K562 (cell line): ENCODE data around the gene C4orf46. TPM values are rescaled to one million over a fixed set of nuclear protein-coding genes. Genes with fewer than 3 reads are reported as not detected.

ENCODE experiments used
- CCNT2 ChIP-seq: IDR thresholded peaks from 2 replicates; pipeline ENCODE4 v1.6.1; 2011; ENCODE audit warnings: borderline replicate concordance, low read depth, mild to moderate bottlenecking, moderate library complexity, mixed read lengths, low read length; ENCODE audit not compliant: insufficient read length; ENCODE audit errors: extremely low read depth
- DPF2 ChIP-seq: fragments of 450-650 bp; IDR thresholded peaks from 2 replicates; pipeline ENCODE4 v1.6.1; 2016
- EP400 ChIP-seq: fragments of 450-650 bp; IDR thresholded peaks from 2 replicates; pipeline ENCODE4 v1.6.1; 2017; ENCODE audit warnings: antibody characterized with exemption, mild to moderate bottlenecking, moderate library complexity
- FUS ChIP-seq: fragments of 200-400 bp; formaldehyde crosslinking; optimal IDR thresholded peaks from 2 replicates; pipeline ENCODE3; 2017; ENCODE audit warnings: low read depth, low read length
- HMG20A ChIP-seq: fragments of 450-650 bp; formaldehyde crosslinking; conservative IDR thresholded peaks from 2 replicates; pipeline ENCODE4 v1.4.0; 2020; ENCODE audit warnings: mild to moderate bottlenecking, mixed read lengths
- HMGXB4 ChIP-seq: sonication (generic); formaldehyde crosslinking; IDR thresholded peaks from 2 replicates; pipeline ENCODE4 v1.8.1; 2023; ENCODE audit warnings: mild to moderate bottlenecking, missing genetic modification reagents
- JUND ChIP-seq, 2 experiments: IDR thresholded peaks; 2 replicates in 1 of 2; 3 replicates in 1 of 2; pipeline ENCODE4 v1.6.1; 2011; ENCODE audit warnings: borderline replicate concordance in 2 of 2, low read depth in 2 of 2, low read length in 2 of 2, improper control_type of control experiment in 1 of 2, missing biosample characterization in 1 of 2, missing genetic modification characterization in 1 of 2, missing genetic modification reagents in 1 of 2
- MNT ChIP-seq, 2 experiments: fragments of 450-650 bp; conservative IDR thresholded peaks; 2 replicates each; pipeline ENCODE4 v1.6.1; 2017; ENCODE audit warnings: mild to moderate bottlenecking in 2 of 2, moderate library complexity in 2 of 2
- MXI1 ChIP-seq: IDR thresholded peaks from 2 replicates; pipeline ENCODE4 v1.6.1; 2011; ENCODE audit warnings: low read depth, mild to moderate bottlenecking, improper control_type of control experiment, low read length
- PATZ1 ChIP-seq: fragments of 250-450 bp; sonication (Bioruptor Pico); IDR thresholded peaks from 2 replicates; pipeline ENCODE4 v1.5.0; 2020; ENCODE audit warnings: mild to moderate bottlenecking, borderline replicate concordance
- PTBP1 ChIP-seq: fragments of 200-400 bp; formaldehyde crosslinking; IDR thresholded peaks from 2 replicates; pipeline ENCODE4 v1.6.1; 2017; ENCODE audit warnings: low read depth, low read length
- RBFOX2 ChIP-seq: fragments of 200-400 bp; formaldehyde crosslinking; IDR thresholded peaks from 2 replicates; pipeline ENCODE4 v1.6.1; 2017; ENCODE audit warnings: low read depth, mild to moderate bottlenecking, low read length, moderate library complexity
- SMAD4 ChIP-seq: fragments of 250-450 bp; sonication (Bioruptor Pico); conservative IDR thresholded peaks from 2 replicates; pipeline ENCODE4 v1.8.0; 2021; ENCODE audit warnings: inconsistent platforms, mild to moderate bottlenecking, moderate library complexity
- SUPT5H ChIP-seq: fragments of 450-650 bp; IDR thresholded peaks from 2 replicates; pipeline ENCODE4 v1.6.1; 2016
- TAF15 ChIP-seq: fragments of 200-400 bp; formaldehyde crosslinking; IDR thresholded peaks from 2 replicates; pipeline ENCODE4 v1.6.1; 2017; ENCODE audit warnings: mild to moderate bottlenecking, low read depth, low read length, moderate library complexity
- TAF9B ChIP-seq: fragments of 450-650 bp; IDR thresholded peaks from 2 replicates; pipeline ENCODE4 v1.6.1; 2018; ENCODE audit warnings: mild to moderate bottlenecking; ENCODE audit not compliant: partially characterized antibody
- ZBTB7A ChIP-seq: IDR thresholded peaks from 2 replicates; pipeline ENCODE4 v1.6.1; 2011; ENCODE audit warnings: low read depth, mild to moderate bottlenecking, low read length, moderate library complexity, borderline replicate concordance; ENCODE audit not compliant: control insufficient read depth
- ZNF696 ChIP-seq: fragments of 250-450 bp; sonication (Bioruptor Pico); conservative IDR thresholded peaks from 2 replicates; pipeline ENCODE4 v1.4.0; 2020; ENCODE audit warnings: mild to moderate bottlenecking, moderate library complexity
- ZNF780A ChIP-seq: fragments of 250-450 bp; sonication (Bioruptor Pico); IDR thresholded peaks from 2 replicates; pipeline ENCODE4 v1.5.0; 2021; ENCODE audit warnings: mild to moderate bottlenecking
- polyA plus RNA-seq, 8 experiments: library from polyadenylated mRNA; depleted of rRNA in 4 of 8; stranded (reverse) in 5 of 8; unstranded in 3 of 8; fragments of >200 nt; fragmentation: Nextera tagmentation in 2 of 8; fragmentation: Illumina TruSeq in 1 of 8; extraction: Ambion mirVana in 2 of 8; extraction: Trizol in 1 of 8; gene quantifications; 2 replicates each; pipeline versions ENCODE4 v1.2.1 to v1.2.3, GENCODE V29; 2011 to 2014; ENCODE audit warnings: inconsistent platforms in 1 of 8, missing spikeins in 1 of 8
- total RNA-seq, 7 experiments: library from RNA; depleted of rRNA in 6 of 7; stranded (reverse); fragments of >200 nt in 6 of 7; fragmentation: Illumina TruSeq in 2 of 7; extraction: Trizol in 2 of 7; gene quantifications; 2 replicates each; pipeline versions ENCODE4 v1.2.1 to v1.2.3, GENCODE V29; 2011 to 2021; ENCODE audit warnings: low replicate concordance in 1 of 7
- TF ChIP-seq, protein P1 (sequence below): fragments of 450-650 bp; formaldehyde crosslinking; IDR thresholded peaks from 2 replicates; pipeline ENCODE4 v1.4.0; 2022; ENCODE audit warnings: missing genetic modification characterization

C4orf46 gene
- total and polyA plus RNA-seq, 9 of the 15 experiments (the other 6 are each of a cell fraction or from before 2014, with no cell fraction given) = 9.7 to 24.4 (median 17.0) TPM

DNA sequence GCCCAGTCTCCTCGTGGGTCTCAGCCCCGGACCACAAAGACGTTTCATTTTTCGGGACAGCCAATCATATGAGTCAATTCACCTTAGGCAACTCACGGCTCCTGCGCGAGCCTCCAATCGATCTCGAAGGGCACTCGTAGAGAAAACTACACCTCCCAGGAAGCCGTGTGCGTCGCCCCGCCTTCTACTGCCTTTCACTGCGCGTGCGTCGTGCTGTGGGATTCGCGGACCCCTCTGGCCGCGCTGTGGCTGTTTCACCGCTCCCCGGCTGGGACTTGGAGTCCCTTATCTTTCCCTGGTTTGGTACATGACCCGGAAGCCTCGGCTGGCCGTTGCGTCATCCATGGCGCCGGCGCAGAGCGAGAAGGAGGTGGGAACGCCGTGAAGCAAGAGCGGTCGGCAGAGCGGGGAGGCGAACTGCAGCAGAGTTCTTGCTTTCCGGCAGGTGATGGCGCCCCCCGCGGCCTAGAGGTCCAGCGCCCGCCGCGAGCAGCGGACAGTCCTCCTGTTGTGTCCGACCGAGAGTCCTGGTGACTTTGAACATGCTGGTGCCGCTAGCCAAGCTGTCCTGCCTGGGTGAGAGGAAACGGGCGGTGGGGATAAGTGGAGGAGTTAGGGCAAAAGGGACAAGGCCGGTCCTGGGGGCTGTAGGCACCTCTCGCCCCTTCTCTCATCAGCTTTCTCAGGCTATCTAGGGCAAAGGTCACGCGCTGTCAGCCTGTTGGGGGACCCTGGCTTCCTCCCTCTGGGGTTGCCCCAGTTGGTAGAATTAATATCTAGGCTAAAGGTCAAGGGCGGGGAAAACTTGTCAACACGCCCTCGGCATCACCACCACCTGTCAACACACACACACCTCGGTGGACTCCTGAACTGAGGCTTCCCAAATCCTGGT, 474 bp upstream of the C4orf46 start, which contains the start of gene ETFDH (continued):
- TF ChIP-seq TAF15 (no peak), HMGXB4 (peak; percentile 88), SUPT5H (peak; percentile 59), TAF9B (peak; percentile 89), PATZ1 (CRISPR knock-in tag) (no peak), ZNF780A (CRISPR knock-in tag) (no peak), RBFOX2 (peak; percentile 92), SMAD4 (CRISPR knock-in tag) (peak; percentile 90), JUND (IDR thresholded peaks at IDR 0.05; ENCODE audit: borderline replicate concordance, low read depth, low read length) (peak; percentile 96), JUND (tag; IDR thresholded peaks at IDR 0.05; ENCODE audit: borderline replicate concordance, low read depth, low read length) (peak; percentile 78; the same call in 1 of the 3 replicates), HMG20A (CRISPR knock-in tag) (no peak), ZNF696 (no peak), ZBTB7A (peak; percentile 44; the same call in 1 of the 2 replicates), PTBP1 (peak; percentile 94; the same call in 1 of the 2 replicates), MNT (conservative IDR thresholded peaks at IDR 0.05) (peak; percentile 69 to 86; a peak in 3 of 4 replicates), EP400 (peak; percentile 91), MXI1 (0 out of 2 replicates have a peak, but pooled peaks have one; percentile 1), DPF2 (peak; percentile 37; the same call in 1 of the 2 replicates), CCNT2 (peak; percentile 89), FUS (no peak)
- TF ChIP-seq, protein P1, sequence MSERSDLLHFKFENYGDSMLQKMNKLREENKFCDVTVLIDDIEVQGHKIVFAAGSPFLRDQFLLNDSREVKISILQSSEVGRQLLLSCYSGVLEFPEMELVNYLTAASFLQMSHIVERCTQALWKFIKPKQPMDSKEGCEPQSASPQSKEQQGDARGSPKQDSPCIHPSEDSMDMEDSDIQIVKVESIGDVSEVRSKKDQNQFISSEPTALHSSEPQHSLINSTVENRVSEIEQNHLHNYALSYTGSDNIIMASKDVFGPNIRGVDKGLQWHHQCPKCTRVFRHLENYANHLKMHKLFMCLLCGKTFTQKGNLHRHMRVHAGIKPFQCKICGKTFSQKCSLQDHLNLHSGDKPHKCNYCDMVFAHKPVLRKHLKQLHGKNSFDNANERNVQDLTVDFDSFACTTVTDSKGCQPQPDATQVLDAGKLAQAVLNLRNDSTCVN (CRISPR knock-in tag) = 0 out of 2 replicates have a peak, but pooled peaks have one; percentile 25
